22Rv1 (cell line): ENCODE data around the gene LAMTOR4.

Experiments
- H3K27ac ChIP-seq: fragments of 450-650 bp; 2 replicates; pipeline ENCODE4 v1.5.1; 2017
- CTCF ChIP-seq: fragments of 450-650 bp; IDR thresholded peaks from 2 replicates; pipeline ENCODE4 v1.5.1; 2017; ENCODE audit warnings: mild to moderate bottlenecking
- ZFX ChIP-seq: fragments of 450-650 bp; IDR thresholded peaks from 2 replicates; pipeline ENCODE4 v1.6.1; 2017; ENCODE audit warnings: antibody characterized with exemption, borderline replicate concordance

LAMTOR4 gene

GRCh38 chr7:100106633-100107032, 42.1 kb upstream of the LAMTOR4 start:
- TF ChIP-seq ZFX (no peak), CTCF (no peak)
- H3K27ac ChIP-seq: no peak overlapping the region

GRCh38 chr7:100107125-100107737, 41.5 kb upstream of the LAMTOR4 start:
- no peak for TF ChIP-seq CTCF
- no peak for TF ChIP-seq ZFX
- H3K27ac ChIP-seq: no peak overlapping the region; the same call in 1 of the 2 replicates

- no peak for TF ChIP-seq ZFX
- TF ChIP-seq CTCF: no peak
- H3K27ac ChIP-seq: peak overlapping the region; percentile 3; the same call in 1 of the 2 replicates
Observed at GRCh38 chr7:100107890-100108289, 40.8 kb upstream of the LAMTOR4 start.

- no peak overlapping the region for H3K27ac ChIP-seq
- TF ChIP-seq CTCF (peak; percentile 12; the same call in 1 of the 2 replicates), ZFX (no peak)
Observed at GRCh38 chr7:100109521-100110163, 39.1 kb upstream of the LAMTOR4 start.

GRCh38 chr7:100111156-100111555, 37.6 kb upstream of the LAMTOR4 start:
- no peak for TF ChIP-seq CTCF
- TF ChIP-seq ZFX: no peak
- H3K27ac ChIP-seq: no peak overlapping the region

GRCh38 chr7:100111914-100112313, 36.8 kb upstream of the LAMTOR4 start:
- H3K27ac ChIP-seq: no peak overlapping the region
- TF ChIP-seq CTCF: no peak
- no peak for TF ChIP-seq ZFX

GRCh38 chr7:100115026-100115425, 33.7 kb upstream of the LAMTOR4 start:
- no peak overlapping the region for H3K27ac ChIP-seq
- TF ChIP-seq ZFX (no peak), CTCF (no peak)
